MM.1S (cell line): ENCODE results near the gene XAGE2.

Source experiments
- CTCF ChIP-seq: fragments of 300-600 bp; sonication (generic); IDR thresholded peaks from 2 replicates; pipeline ENCODE4 v1.5.1; 2016; ENCODE audit warnings: antibody characterized with exemption, low read length, mixed read lengths
- EZH2 ChIP-seq: fragments of 300-600 bp; sonication (generic); optimal IDR thresholded peaks from 2 replicates; pipeline ENCODE3; 2017; ENCODE audit warnings: low read depth, mild to moderate bottlenecking, antibody characterized with exemption, low read length, mixed read lengths

GRCh38 chrX:52368368-52369055 lies at the start of gene XAGE2:
- TF ChIP-seq CTCF = no peak
- TF ChIP-seq EZH2 = no peak
